ENCODE data around the gene ARPC2. TPM values are rescaled to one million over a fixed set of nuclear protein-coding genes. Genes with fewer than 3 reads are reported as not detected.

Gene ARPC2
- total and polyA plus RNA-seq, 2 of the 13 experiments (the other 11 are each of a cell fraction or from before 2014, with no cell fraction given), result 168 to 303 TPM

DNA sequence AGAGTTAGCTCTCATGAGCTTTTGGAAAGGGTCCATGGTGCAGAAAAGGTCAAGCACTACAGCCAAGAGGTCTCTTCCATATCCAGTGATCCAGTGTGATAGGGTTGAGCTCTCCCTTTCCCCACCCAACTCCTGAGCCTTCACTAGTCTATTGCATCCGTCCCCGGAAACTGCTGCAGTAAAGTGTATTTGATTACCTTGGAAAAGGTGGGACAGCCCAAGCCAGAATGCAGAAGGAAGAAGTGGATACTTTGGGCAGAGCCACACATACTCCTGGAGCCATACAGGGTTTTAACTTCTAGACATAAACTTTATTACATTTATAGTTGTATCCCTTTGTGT is 56.9 kb downstream of the ARPC2 start:
- peaks cover 31 to 54% of the 10 kb centered on the region in 2 experiments for H3K36me3 ChIP-seq (replicated peaks in 1 of 2; ENCODE audit: control insufficient read depth in 1 of 2, insufficient read depth in 2 of 2, low read length in 2 of 2)

More for the DNA sequence above, 56.9 kb downstream of the ARPC2 start:
- TF ChIP-seq ZNF292 (CRISPR knock-in tag; IDR thresholded peaks at IDR 0.05; ENCODE audit: borderline replicate concordance, low read depth) (no peak), GLI4 (CRISPR knock-in tag; IDR thresholded peaks at IDR 0.05; ENCODE audit: borderline replicate concordance) (no peak), ZNF615 (CRISPR knock-in tag; IDR thresholded peaks at IDR 0.05; ENCODE audit: borderline replicate concordance) (no peak)
- TF ChIP-seq, protein P1, sequence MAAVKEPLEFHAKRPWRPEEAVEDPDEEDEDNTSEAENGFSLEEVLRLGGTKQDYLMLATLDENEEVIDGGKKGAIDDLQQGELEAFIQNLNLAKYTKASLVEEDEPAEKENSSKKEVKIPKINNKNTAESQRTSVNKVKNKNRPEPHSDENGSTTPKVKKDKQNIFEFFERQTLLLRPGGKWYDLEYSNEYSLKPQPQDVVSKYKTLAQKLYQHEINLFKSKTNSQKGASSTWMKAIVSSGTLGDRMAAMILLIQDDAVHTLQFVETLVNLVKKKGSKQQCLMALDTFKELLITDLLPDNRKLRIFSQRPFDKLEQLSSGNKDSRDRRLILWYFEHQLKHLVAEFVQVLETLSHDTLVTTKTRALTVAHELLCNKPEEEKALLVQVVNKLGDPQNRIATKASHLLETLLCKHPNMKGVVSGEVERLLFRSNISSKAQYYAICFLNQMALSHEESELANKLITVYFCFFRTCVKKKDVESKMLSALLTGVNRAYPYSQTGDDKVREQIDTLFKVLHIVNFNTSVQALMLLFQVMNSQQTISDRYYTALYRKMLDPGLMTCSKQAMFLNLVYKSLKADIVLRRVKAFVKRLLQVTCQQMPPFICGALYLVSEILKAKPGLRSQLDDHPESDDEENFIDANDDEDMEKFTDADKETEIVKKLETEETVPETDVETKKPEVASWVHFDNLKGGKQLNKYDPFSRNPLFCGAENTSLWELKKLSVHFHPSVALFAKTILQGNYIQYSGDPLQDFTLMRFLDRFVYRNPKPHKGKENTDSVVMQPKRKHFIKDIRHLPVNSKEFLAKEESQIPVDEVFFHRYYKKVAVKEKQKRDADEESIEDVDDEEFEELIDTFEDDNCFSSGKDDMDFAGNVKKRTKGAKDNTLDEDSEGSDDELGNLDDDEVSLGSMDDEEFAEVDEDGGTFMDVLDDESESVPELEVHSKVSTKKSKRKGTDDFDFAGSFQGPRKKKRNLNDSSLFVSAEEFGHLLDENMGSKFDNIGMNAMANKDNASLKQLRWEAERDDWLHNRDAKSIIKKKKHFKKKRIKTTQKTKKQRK (IDR thresholded peaks at IDR 0.05; ENCODE audit: low read length), result no peak
- ChIA-PET POLR2A (interaction anchor here (1.8 to 7.5 kb wide), 3 partner anchors 11 to 126 kb away, joined by 8 to 121 read pairs (median 110); partner anchors contain the start of genes CTDSP1 and TMBIM1), CTCF (ENCODE audit: low intra/inter-chr PET ratio, low total read pairs) (interaction anchor here (1.8 kb wide), 1 partner anchor 17 kb away, joined by 5 read pairs; no protein-coding TSS in a partner anchor)
- DNase-seq (ENCODE audit: low spot score) (no peak), ATAC-seq (no peak), FAIRE-seq (no peak)
- no peak overlapping the region for H3K4me3 ChIP-seq (replicated peaks in 1 of 3; ENCODE audit: insufficient read depth in 1 of 3, low read depth in 2 of 3, low read length in 3 of 3)
- H3K79me2 ChIP-seq (ENCODE audit: insufficient read depth, low read length), result peaks cover 21% of the 10 kb centered on the region
- H3K27ac ChIP-seq (ENCODE audit: extremely low read length, insufficient read depth, low read length), result no peak overlapping the region
- peaks cover 27% of the 10 kb centered on the region for H3K4me1 ChIP-seq (ENCODE audit: insufficient read depth, low read length)
- H3K9me3 ChIP-seq (ENCODE audit: low read length), result no peaks in the 10 kb centered on the region
- H3K9ac ChIP-seq (ENCODE audit: insufficient read depth, low read depth, low read length), result no peak overlapping the region
- in situ Hi-C loops (cut with HindIII; ENCODE audit: extremely low pct_ligation_motif_present, low pct_unique_long_range_greater_than_20kb), result loop anchor here (5.0 to 10.0 kb wide), 2 partner anchors 191 to 373 kb away; no protein-coding TSS in a partner anchor
- 95% methylated on average over 2 of the region's 2 CpGs for WGBS (ENCODE audit: low lambda C conversion rate)
- BruUV-seq (replicated peaks), result no TSS peak
- no peaks in the 10 kb centered on the region; the same call in 1 of the 2 replicates for H4K20me1 ChIP-seq (ENCODE audit: insufficient read depth, low read length)
- intact Hi-C loops (cut with micrococcal nuclease; ENCODE audit: unreplicated experiment), result loop anchor here (5.0 kb wide), 2 partner anchors 57 to 87 kb away; partner anchors contain the start of gene ARPC2
- H3K27me3 ChIP-seq (ENCODE audit: control insufficient read depth in 1 of 2, insufficient read depth in 2 of 2, low read length in 2 of 2), result no peaks in the 10 kb centered on the region; a peak in 1 of 5 replicates
- no peak overlapping the region for H2AFZ ChIP-seq (ENCODE audit: low read length)
- no peak overlapping the region for H3K4me2 ChIP-seq (ENCODE audit: low read depth, low read length)
